Peyer's patch (tissue), 4 donors: ENCODE measurements around the gene RASGRP3.

Experiments used
- CTCF ChIP-seq, 6 experiments: fragments of 450-650 bp in 4 of 6; fragments of 200-600 bp in 2 of 6; sonication (generic) in 1 of 6; IDR thresholded peaks; one replicate each; pipeline ENCODE4 v1.5.1; 2017 to 2019; ENCODE audit warnings: antibody characterized with exemption in 6 of 6, mild to moderate bottlenecking in 3 of 6, moderate library complexity in 1 of 6
- POLR2A ChIP-seq, 2 donors: fragments of 450-650 bp; IDR thresholded peaks; one replicate each; pipeline ENCODE4 v1.5.1; 2017; ENCODE audit warnings: antibody characterized with exemption in 2 of 2, mild to moderate bottlenecking in 2 of 2, moderate library complexity in 2 of 2

GRCh38 chr2:33478968-33479731 is 2.7 kb downstream of the RASGRP3 start:
- no peak for TF ChIP-seq POLR2A (IDR thresholded peaks at IDR 0.05)
- no peak for TF ChIP-seq CTCF (IDR thresholded peaks at IDR 0.05)
